Astrocyte (in vitro differentiated cells and primary cell): Measurements from ENCODE around the gene ME3.

Source experiments
- CTCF ChIP-seq: IDR thresholded peaks from 2 replicates; pipeline ENCODE4 v1.5.1; 2011; ENCODE audit warnings: low read depth, mild to moderate bottlenecking, inconsistent platforms, low read length, moderate library complexity; ENCODE audit not compliant: insufficient read depth
- EZH2 ChIP-seq: IDR thresholded peaks from 2 replicates; pipeline ENCODE4 v1.6.1; 2012; ENCODE audit warnings: mild to moderate bottlenecking, low read length, inconsistent platforms; ENCODE audit not compliant: insufficient read depth

- no peak for TF ChIP-seq CTCF
- no peak for TF ChIP-seq EZH2
Measured at GRCh38 chr11:86615487-86615886, 56.9 kb downstream of the ME3 start.
